RWPE2 (cell line): ENCODE measurements around the gene ASPN.

Source experiments
- ATAC-seq: fragments of 200-7000 bp; cut with Tn5 transposase; 3 replicates; pipeline ENCODE4 v1.9.1; 2021; ENCODE audit warnings: low read depth
- DNase-seq: peaks from one replicate; pipeline ENCODE4 v3.0.0-alpha.2; 2020; ENCODE audit warnings: low spot score
- H3K27ac ChIP-seq: fragments of 450-650 bp; 2 replicates; pipeline ENCODE4 v1.5.1; 2017; ENCODE audit warnings: mild to moderate bottlenecking; ENCODE audit not compliant: poor library complexity, severe bottlenecking
- H3K27me3 ChIP-seq: fragments of 250-450 bp; sonication (Bioruptor Pico); 2 replicates; pipeline ENCODE4 v1.5.1; 2021; ENCODE audit warnings: mild to moderate bottlenecking, moderate library complexity; ENCODE audit not compliant: insufficient read depth, poor library complexity, severe bottlenecking
- H3K36me3 ChIP-seq: fragments of 250-450 bp; sonication (Bioruptor Pico); 2 replicates; pipeline ENCODE4 v1.5.1; 2020; ENCODE audit warnings: low read depth, mild to moderate bottlenecking, moderate library complexity
- H3K4me1 ChIP-seq: fragments of 250-450 bp; sonication (Bioruptor Pico); 2 replicates; pipeline ENCODE4 v1.5.1; 2021; ENCODE audit warnings: mild to moderate bottlenecking, moderate library complexity; ENCODE audit not compliant: insufficient read depth, poor library complexity, severe bottlenecking
- H3K4me3 ChIP-seq: fragments of 250-450 bp; sonication (Bioruptor Pico); 2 replicates; pipeline ENCODE4 v1.5.1; 2021; ENCODE audit warnings: mild to moderate bottlenecking, moderate library complexity; ENCODE audit not compliant: severe bottlenecking
- H3K9me3 ChIP-seq: fragments of 250-450 bp; sonication (Bioruptor Pico); 2 replicates; pipeline ENCODE4 v1.5.1; 2021; ENCODE audit warnings: mild to moderate bottlenecking, moderate library complexity; ENCODE audit not compliant: severe bottlenecking
- TF ChIP-seq, protein P1 (sequence below): fragments of 450-650 bp; IDR thresholded peaks from one replicate; pipeline ENCODE4 v1.5.1; 2017; ENCODE audit warnings: mild to moderate bottlenecking, moderate library complexity; ENCODE audit not compliant: poor library complexity, severe bottlenecking

Gene ASPN

DNA sequence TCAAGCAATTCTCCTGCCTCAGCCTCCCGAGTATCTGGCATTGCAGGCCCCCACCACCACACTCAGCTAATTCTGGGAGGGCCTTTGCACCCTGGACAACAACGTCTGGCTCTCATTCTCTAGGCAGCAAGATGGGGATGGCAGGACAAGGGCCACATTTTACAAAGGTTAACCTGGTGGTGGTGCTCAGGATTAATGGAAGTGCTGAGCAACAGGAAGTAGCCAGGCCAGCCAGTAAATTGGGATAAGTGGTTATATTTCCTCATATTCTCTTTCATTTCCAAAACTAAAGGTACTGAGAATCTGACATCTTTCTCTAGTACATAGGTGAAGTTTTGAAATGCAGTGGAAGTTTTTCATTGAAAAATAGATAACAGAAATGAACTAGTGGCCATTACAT lies 24.7 kb upstream of the ASPN start:
- Histone ChIP-seq H3K4me3 (no peak overlapping the region), H3K27ac (peak overlapping the region; percentile 86), H3K27me3 (no peaks in the 10 kb centered on the region), H3K9me3 (no peaks in the 10 kb centered on the region), H3K36me3 (no peaks in the 10 kb centered on the region), H3K4me1 (peaks cover 21% of the 10 kb centered on the region)
- no peak for DNase-seq
- ATAC-seq, result no peak
- TF ChIP-seq, protein P1, sequence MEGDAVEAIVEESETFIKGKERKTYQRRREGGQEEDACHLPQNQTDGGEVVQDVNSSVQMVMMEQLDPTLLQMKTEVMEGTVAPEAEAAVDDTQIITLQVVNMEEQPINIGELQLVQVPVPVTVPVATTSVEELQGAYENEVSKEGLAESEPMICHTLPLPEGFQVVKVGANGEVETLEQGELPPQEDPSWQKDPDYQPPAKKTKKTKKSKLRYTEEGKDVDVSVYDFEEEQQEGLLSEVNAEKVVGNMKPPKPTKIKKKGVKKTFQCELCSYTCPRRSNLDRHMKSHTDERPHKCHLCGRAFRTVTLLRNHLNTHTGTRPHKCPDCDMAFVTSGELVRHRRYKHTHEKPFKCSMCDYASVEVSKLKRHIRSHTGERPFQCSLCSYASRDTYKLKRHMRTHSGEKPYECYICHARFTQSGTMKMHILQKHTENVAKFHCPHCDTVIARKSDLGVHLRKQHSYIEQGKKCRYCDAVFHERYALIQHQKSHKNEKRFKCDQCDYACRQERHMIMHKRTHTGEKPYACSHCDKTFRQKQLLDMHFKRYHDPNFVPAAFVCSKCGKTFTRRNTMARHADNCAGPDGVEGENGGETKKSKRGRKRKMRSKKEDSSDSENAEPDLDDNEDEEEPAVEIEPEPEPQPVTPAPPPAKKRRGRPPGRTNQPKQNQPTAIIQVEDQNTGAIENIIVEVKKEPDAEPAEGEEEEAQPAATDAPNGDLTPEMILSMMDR, result no peak

DNA sequence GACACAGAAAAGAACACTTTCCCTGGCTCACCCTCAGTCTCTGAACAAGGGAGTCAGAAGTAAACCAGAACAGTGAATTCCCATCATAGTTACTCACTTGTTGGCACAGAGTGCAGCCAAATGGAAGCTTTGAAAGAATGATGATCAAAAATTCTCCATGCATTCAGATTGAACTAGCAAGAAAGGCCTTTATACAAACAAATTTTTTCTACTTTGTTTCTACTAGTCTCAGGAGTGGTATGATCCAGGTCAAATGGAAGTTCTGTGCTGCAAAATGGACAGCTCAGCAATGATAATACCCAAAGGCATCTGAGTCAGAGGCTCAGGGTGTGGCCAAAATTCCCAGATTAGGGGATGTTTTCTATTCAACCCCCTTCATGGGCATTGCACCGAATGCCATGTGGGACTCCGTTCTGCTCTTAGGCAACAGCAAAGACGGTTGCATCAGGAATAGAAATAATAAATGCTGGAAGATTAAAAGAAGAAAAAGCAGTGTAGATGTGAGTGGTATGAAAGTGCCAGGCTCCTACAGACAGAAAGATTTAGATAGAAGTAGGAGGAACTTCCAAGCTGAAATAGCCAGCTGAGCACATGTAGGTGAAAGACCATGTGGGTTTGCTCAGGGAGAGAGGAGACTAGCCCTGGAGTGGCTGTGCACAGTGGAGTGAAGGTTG lies 24.0 kb upstream of the ASPN start:
- Histone ChIP-seq H3K36me3 (no peaks in the 10 kb centered on the region), H3K27ac (peak overlapping the region; percentile 86), H3K9me3 (no peaks in the 10 kb centered on the region), H3K4me3 (peak overlapping the region; percentile 7), H3K4me1 (peaks cover 21% of the 10 kb centered on the region), H3K27me3 (no peaks in the 10 kb centered on the region)
- peak; percentile 95 for ATAC-seq
- DNase-seq, result peak; percentile 77
- TF ChIP-seq, protein P1, result no peak

DNA sequence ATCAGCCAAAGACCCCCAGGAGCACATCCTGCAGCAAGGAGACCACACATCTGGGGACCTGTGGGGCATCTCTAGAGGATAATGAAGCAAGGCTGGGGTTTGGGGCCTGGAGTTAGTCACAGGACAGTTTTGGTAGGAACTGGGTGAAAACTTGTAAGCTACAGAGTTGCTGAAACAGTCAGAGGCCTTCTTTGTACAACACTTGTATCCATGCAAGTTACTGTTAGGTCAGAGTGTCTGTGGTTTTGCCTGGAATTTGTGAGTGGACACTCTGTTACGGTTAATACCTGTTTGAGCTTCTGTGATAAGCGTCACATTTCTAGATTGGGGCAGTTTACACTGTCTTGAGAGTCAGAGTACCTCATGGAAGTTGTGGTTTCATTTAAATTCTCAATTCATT lies 22.6 kb upstream of the ASPN start:
- peak overlapping the region; percentile 86 for H3K27ac ChIP-seq
- peaks cover 21% of the 10 kb centered on the region for H3K4me1 ChIP-seq
- TF ChIP-seq, protein P1, result no peak
- DNase-seq, result no peak
- no peak for ATAC-seq
- no peaks in the 10 kb centered on the region for H3K36me3 ChIP-seq
- no peaks in the 10 kb centered on the region for H3K27me3 ChIP-seq
- no peaks in the 10 kb centered on the region for H3K9me3 ChIP-seq
- H3K4me3 ChIP-seq, result no peak overlapping the region

DNA sequence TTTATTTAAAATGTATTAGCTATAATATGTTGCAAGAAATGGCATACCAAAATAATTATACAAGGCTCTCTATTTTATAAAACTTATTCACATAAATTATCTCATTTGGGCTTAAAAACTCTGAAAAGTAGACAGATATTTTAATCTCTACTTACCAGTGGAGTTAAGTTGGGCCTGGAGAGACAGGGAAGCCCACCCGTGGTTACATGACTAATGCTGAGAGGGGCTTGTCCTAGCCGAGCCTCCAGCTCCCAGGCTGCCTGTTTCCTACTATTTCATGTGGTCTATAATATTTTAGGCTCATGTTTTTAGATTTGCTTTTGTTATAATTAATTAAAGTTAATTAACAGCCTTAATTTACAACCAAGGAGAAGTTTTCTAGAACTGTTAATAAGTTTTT lies 20.9 kb upstream of the ASPN start:
- DNase-seq, result no peak

More for the DNA sequence above, 20.9 kb upstream of the ASPN start:
- H3K4me1 ChIP-seq, result peaks cover 21% of the 10 kb centered on the region
- H3K27me3 ChIP-seq, result no peaks in the 10 kb centered on the region
- TF ChIP-seq, protein P1, result no peak
- H3K27ac ChIP-seq, result no peak overlapping the region
- H3K36me3 ChIP-seq, result no peaks in the 10 kb centered on the region
- no peak for ATAC-seq
- no peak overlapping the region for H3K4me3 ChIP-seq
- H3K9me3 ChIP-seq, result no peaks in the 10 kb centered on the region
